Stimulated activated CD4-positive, alpha-beta T cell treated with anti-CD3 and anti-CD28 coated beads, Interleukin-4, amount 100 ng/mL, for 1 hour (primary cell): ENCODE measurements around the gene NUP214.
"Not testable (repeated sequence)": the region's sequence is repeated elsewhere in the genome, so short reads cannot be mapped to it uniquely, and the experiment has no call there.

Experiments
- DNase-seq: peaks from one replicate; pipeline ENCODE4 v3.0.0-alpha.2; 2020

The NUP214 gene

GRCh38 chr9:131264231-131264630 is 138.8 kb downstream of the NUP214 start:
- peak; percentile 45 for DNase-seq

GRCh38 chr9:131266266-131267229 is 141.2 kb downstream of the NUP214 start:
- DNase-seq, result peak; percentile 55

GRCh38 chr9:131270171-131271015 is 145.0 kb downstream of the NUP214 start:
- DNase-seq, result peak; percentile 43

- DNase-seq, result not testable (repeated sequence)
Measured at GRCh38 chr9:131271016-131271273, 145.6 kb downstream of the NUP214 start.

GRCh38 chr9:131271506-131271931 is 146.1 kb downstream of the NUP214 start:
- no peak for DNase-seq

GRCh38 chr9:131272212-131272611 is 146.8 kb downstream of the NUP214 start:
- no peak for DNase-seq

GRCh38 chr9:131273146-131273855 is 147.9 kb downstream of the NUP214 start:
- no peak for DNase-seq

GRCh38 chr9:131273856-131274673 is 148.7 kb downstream of the NUP214 start:
- no peak for DNase-seq

- DNase-seq, result no peak
Measured at GRCh38 chr9:131274674-131275331, 149.4 kb downstream of the NUP214 start.

- no peak for DNase-seq
Measured at GRCh38 chr9:131275332-131276093, 150.1 kb downstream of the NUP214 start.

GRCh38 chr9:131276094-131276888 is 150.9 kb downstream of the NUP214 start, which contains the start of gene FAM78A:
Gene FAM78A, minus strand, starts transcription at chr9:131276510. Its CDS starts 331 bp downstream, at chr9:131276179.
- peak; percentile 59 for DNase-seq

GRCh38 chr9:131276891-131277286 is 151.5 kb downstream of the NUP214 start:
- peak; percentile 51 for DNase-seq

GRCh38 chr9:131277287-131277909 is 152.0 kb downstream of the NUP214 start:
- DNase-seq, result no peak

GRCh38 chr9:131277910-131278701 is 152.7 kb downstream of the NUP214 start:
- peak; percentile 72 for DNase-seq

GRCh38 chr9:131278702-131279111 is 153.3 kb downstream of the NUP214 start:
- no peak for DNase-seq

GRCh38 chr9:131279196-131279862 is 153.9 kb downstream of the NUP214 start:
- no peak for DNase-seq

- DNase-seq, result no peak
Measured at GRCh38 chr9:131279863-131280570, 154.6 kb downstream of the NUP214 start.
